A549 (cell line): ENCODE data around the gene PRPF40A. TPM values are rescaled to one million over a fixed set of nuclear protein-coding genes. Genes with fewer than 3 reads are reported as not detected.
"Not testable (repeated sequence)": the region's sequence is repeated elsewhere in the genome, so short reads cannot be mapped to it uniquely, and the experiment has no call there.

Experiments used
- ATAC-seq, 2 experiments: fragments of 200-7000 bp in 1 of 2; fragments of >200 bp in 1 of 2; cut with Nextera tagmentation in 1 of 2; cut with Tn5 transposase in 1 of 2; 3 replicates each; pipeline versions ENCODE4 v1.8.0 to v1.9.1; 2018 to 2020; ENCODE audit warnings: mild to moderate bottlenecking in 1 of 2, moderate library complexity in 1 of 2
- CTCF ChIA-PET: fragments of 300-600 bp; sonication (Branson Sonifier 250); formaldehyde crosslinking; extraction: SDS; loops from one replicate; lab custom pipeline; 2021; ENCODE audit warnings: antibody characterized with exemption, inconsistent platforms; lab: Yijun Ruan, JAX
- POLR2A ChIA-PET: fragments of 350-600 bp; formaldehyde crosslinking; extraction: SDS; loops from one replicate; lab custom pipeline; 2021; ENCODE audit warnings: antibody characterized with exemption, inconsistent platforms; lab: Yijun Ruan, JAX
- DNase-seq, 2 experiments: peaks; one replicate each; pipeline versions ENCODE4 v3.0.0 to v3.0.0-alpha.2; 2011 to 2016; ENCODE audit warnings: low read depth in 1 of 2, low spot score in 1 of 2
- FAIRE-seq: peaks from 2 replicates; lab custom pipeline; 2011; peaks lifted over from hg19 to GRCh38; lab: Jason Lieb, UNC
- H3K27ac ChIP-seq, 2 experiments: fragments of >200 bp; sonication (Bioruptor Twin); formaldehyde crosslinking; 3 replicates each; pipeline ENCODE4 v1.5.1; 2016 to 2017
- H3K4me1 ChIP-seq: fragments of >200 bp; sonication (Bioruptor Twin); formaldehyde crosslinking; 3 replicates; pipeline ENCODE4 v1.6.1; 2016
- H3K4me2 ChIP-seq: fragments of >200 bp; sonication (Bioruptor Twin); formaldehyde crosslinking; 3 replicates; pipeline ENCODE4 v1.6.1; 2016
- H3K4me3 ChIP-seq: fragments of >200 bp; sonication (Bioruptor Twin); formaldehyde crosslinking; 3 replicates; pipeline ENCODE4 v1.5.1; 2016
- H3K9me3 ChIP-seq: fragments of >200 bp; sonication (Bioruptor Twin); formaldehyde crosslinking; 3 replicates; pipeline ENCODE4 v1.6.1; 2016
- BCL3 ChIP-seq: fragments of >200 bp; sonication (Bioruptor Twin); formaldehyde crosslinking; IDR thresholded peaks from 3 replicates; pipeline ENCODE4 v1.6.1; 2016
- CBX2 ChIP-seq: fragments of 200-600 bp; sonication (generic); IDR thresholded peaks from 2 replicates; pipeline ENCODE4 v1.6.1; 2016; ENCODE audit warnings: low read depth, mild to moderate bottlenecking, borderline replicate concordance
- CHD2 ChIP-seq: fragments of 150-350 bp; IDR thresholded peaks from 2 replicates; pipeline ENCODE4 v1.6.1; 2014; ENCODE audit warnings: low read length; ENCODE audit not compliant: partially characterized antibody
- CTCF ChIP-seq: fragments of >200 bp; sonication (Bioruptor Twin); formaldehyde crosslinking; IDR thresholded peaks from 3 replicates; pipeline ENCODE4 v1.5.1; 2016
- EHF ChIP-seq: fragments of 250-450 bp; sonication (Bioruptor Pico); IDR thresholded peaks from 2 replicates; pipeline ENCODE4 v1.5.0; 2020; ENCODE audit warnings: mild to moderate bottlenecking
- FOXS1 ChIP-seq: fragments of 250-450 bp; sonication (Bioruptor Pico); IDR thresholded peaks from 2 replicates; pipeline ENCODE4 v1.5.0; 2020; ENCODE audit warnings: mild to moderate bottlenecking, moderate library complexity
- GATA3 ChIP-seq: IDR thresholded peaks from 2 replicates; pipeline ENCODE4 v1.6.1; 2012; ENCODE audit warnings: borderline replicate concordance
- HEYL ChIP-seq: fragments of 250-450 bp; sonication (Bioruptor Pico); IDR thresholded peaks from 2 replicates; pipeline ENCODE4 v1.8.0; 2021; ENCODE audit warnings: mild to moderate bottlenecking, moderate library complexity
- MAZ ChIP-seq: fragments of 150-350 bp; IDR thresholded peaks from 2 replicates; pipeline ENCODE4 v1.6.1; 2014; ENCODE audit warnings: antibody characterized with exemption, low read depth, low read length, borderline replicate concordance
- NFE2L2 ChIP-seq: fragments of 150-350 bp; conservative IDR thresholded peaks from 2 replicates; pipeline ENCODE4 v1.6.1; 2014; ENCODE audit warnings: low read length
- NR3C1 ChIP-seq: fragments of >200 bp; sonication (Bioruptor Twin); formaldehyde crosslinking; IDR thresholded peaks from 3 replicates; pipeline ENCODE4 v1.6.1; 2017
- POLR2A ChIP-seq: IDR thresholded peaks from 2 replicates; pipeline ENCODE4 v1.6.1; 2012; ENCODE audit warnings: mild to moderate bottlenecking, low read length
- RNF2 ChIP-seq: fragments of 200-600 bp; sonication (generic); IDR thresholded peaks from 2 replicates; pipeline ENCODE4 v1.6.1; 2016; ENCODE audit warnings: low read depth, mild to moderate bottlenecking, antibody characterized with exemption, moderate library complexity, borderline replicate concordance
- USF2 ChIP-seq: fragments of 450-650 bp; IDR thresholded peaks from 2 replicates; pipeline ENCODE4 v1.6.1; 2014; ENCODE audit warnings: antibody characterized with exemption
- ZNF302 ChIP-seq: fragments of 250-450 bp; sonication (Bioruptor Pico); IDR thresholded peaks from 2 replicates; pipeline ENCODE4 v1.9.0; 2021; ENCODE audit warnings: inconsistent platforms, mild to moderate bottlenecking, moderate library complexity
- WGBS: methylation state at CpG from one replicate; pipeline ENCODE4 v1.1.6; 2017; ENCODE audit errors: missing lambda C conversion rate; 5-methylcytosine and 5-hydroxymethylcytosine counted together
- polyA plus RNA-seq, 4 experiments: library from polyadenylated mRNA; depleted of rRNA in 3 of 4; stranded (reverse); fragments of >200 nt; fragmentation: RNase III in 1 of 4; extraction: RNeasy Plus Mini Kit Qiagen cat#74134 plus additional on column Dnase treatment in 1 of 4; gene quantifications; 2 replicates in 3 of 4; 3 replicates in 1 of 4; pipeline ENCODE4 v1.2.3, GENCODE V29; 2011 to 2017
- TF ChIP-seq, protein P1 (sequence below): fragments of 250-450 bp; sonication (Bioruptor Pico); IDR thresholded peaks from 2 replicates; pipeline ENCODE4 v1.5.0; 2020; ENCODE audit warnings: low read depth, mild to moderate bottlenecking, moderate library complexity
- TF ChIP-seq, protein P2 (sequence below): IDR thresholded peaks from 2 replicates; pipeline ENCODE4 v1.6.1; 2012; ENCODE audit warnings: low read depth, borderline replicate concordance

The PRPF40A gene
- polyA plus RNA-seq, 2 of the 4 experiments (the other 2 are of a cell fraction): 75.1 to 186 TPM

GRCh38 chr2:152763651-152764050 lies 46.4 kb upstream of the PRPF40A start:
- H3K27ac ChIP-seq: no peak overlapping the region
- TF ChIP-seq POLR2A: no peak
- no peak for TF ChIP-seq BCL3
- no peak for TF ChIP-seq RNF2
- TF ChIP-seq MAZ: no peak
- no peak for TF ChIP-seq HEYL (CRISPR knock-in tag)
- TF ChIP-seq ZNF302 (CRISPR knock-in tag): no peak
- no peak for TF ChIP-seq GATA3
- TF ChIP-seq EHF (CRISPR knock-in tag): no peak
- TF ChIP-seq NR3C1: no peak

DNA sequence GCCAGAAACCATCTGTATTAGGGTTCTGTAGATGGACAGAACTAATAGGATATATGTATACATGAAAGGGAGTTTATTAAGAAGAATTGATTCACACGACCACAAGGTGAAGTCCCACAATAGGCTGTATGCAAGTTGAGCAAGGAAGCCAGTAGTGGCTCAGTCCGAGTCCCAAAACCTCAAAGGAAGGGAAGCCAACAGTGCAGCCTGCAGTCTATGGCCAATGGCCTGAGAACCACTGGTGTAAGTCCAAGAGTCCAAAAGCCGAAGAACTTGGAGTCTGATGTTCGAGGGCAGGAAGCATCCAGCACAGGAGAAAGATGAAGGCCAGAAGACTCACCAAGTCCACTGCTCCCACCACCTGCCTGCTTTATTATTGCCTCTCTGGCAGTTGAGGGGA lies 45.9 kb upstream of the PRPF40A start:
- H3K4me2 ChIP-seq, FAIRE-seq, H3K4me1 ChIP-seq, ATAC-seq, H3K9me3 ChIP-seq, H3K27ac ChIP-seq, CTCF ChIA-PET, H3K4me3 ChIP-seq, DNase-seq, POLR2A ChIA-PET: not testable (repeated sequence)
- 93% methylated on average over 4 of the region's 4 CpGs for WGBS

More at GRCh38 chr2:152763651-152764050, 46.4 kb upstream of the PRPF40A start:
- WGBS: 89% methylated on average over 1 of the region's 1 CpG
- FAIRE-seq: peak; percentile 28
- Histone ChIP-seq H3K4me3 (no peak overlapping the region), H3K4me1 (no peaks in the 10 kb centered on the region), H3K4me2 (no peak overlapping the region), H3K9me3 (no peaks in the 10 kb centered on the region)
- POLR2A ChIA-PET: no interaction called here
- ATAC-seq: no peak
- no peak for DNase-seq
- CTCF ChIA-PET: interaction anchor here (1.1 kb wide), 1 partner anchor 21 kb away, joined by 3 read pairs; no protein-coding TSS in a partner anchor

- Histone ChIP-seq H3K4me3 (no peak overlapping the region), H3K4me2 (no peak overlapping the region), H3K27ac (no peak overlapping the region), H3K9me3 (no peaks in the 10 kb centered on the region)
- DNase-seq: no peak
- ATAC-seq: no peak
- WGBS: 82% methylated on average over 5 of the region's 5 CpGs
- CTCF ChIA-PET: no interaction called here
- POLR2A ChIA-PET: no interaction called here
- TF ChIP-seq FOXS1 (no peak), CTCF (no peak), POLR2A (no peak), CHD2 (no peak), NFE2L2 (no peak), CBX2 (no peak), USF2 (no peak)
- TF ChIP-seq, protein P1, sequence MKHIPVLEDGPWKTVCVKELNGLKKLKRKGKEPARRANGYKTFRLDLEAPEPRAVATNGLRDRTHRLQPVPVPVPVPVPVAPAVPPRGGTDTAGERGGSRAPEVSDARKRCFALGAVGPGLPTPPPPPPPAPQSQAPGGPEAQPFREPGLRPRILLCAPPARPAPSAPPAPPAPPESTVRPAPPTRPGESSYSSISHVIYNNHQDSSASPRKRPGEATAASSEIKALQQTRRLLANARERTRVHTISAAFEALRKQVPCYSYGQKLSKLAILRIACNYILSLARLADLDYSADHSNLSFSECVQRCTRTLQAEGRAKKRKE (CRISPR knock-in tag): no peak
- TF ChIP-seq, protein P2, sequence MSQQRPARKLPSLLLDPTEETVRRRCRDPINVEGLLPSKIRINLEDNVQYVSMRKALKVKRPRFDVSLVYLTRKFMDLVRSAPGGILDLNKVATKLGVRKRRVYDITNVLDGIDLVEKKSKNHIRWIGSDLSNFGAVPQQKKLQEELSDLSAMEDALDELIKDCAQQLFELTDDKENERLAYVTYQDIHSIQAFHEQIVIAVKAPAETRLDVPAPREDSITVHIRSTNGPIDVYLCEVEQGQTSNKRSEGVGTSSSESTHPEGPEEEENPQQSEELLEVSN: no peak
- TF ChIP-seq, all 56 proteins: peak for 0
- FAIRE-seq: no peak
- H3K4me1 ChIP-seq: no peaks in the 10 kb centered on the region
Measured at GRCh38 chr2:152762202-152762601, 44.9 kb upstream of the PRPF40A start.
